Stimulated activated naive CD4-positive, alpha-beta T cell treated with Interleukin-2 at 50 U/mL for 16 hours (primary cell): Measurements from ENCODE around the gene EEF2K.
A peak's percentile ranks its signal among the peaks of the same experiment; 100 is the strongest.
"Not testable (repeated sequence)": the region's sequence is repeated elsewhere in the genome, so short reads cannot be mapped to it uniquely, and the experiment has no call there.

ENCODE experiments used
- DNase-seq: peaks from one replicate; lab custom pipeline; 2025; lab: John Stamatoyannopoulos, UW

The EEF2K gene

GRCh38 chr16:22190081-22190775, 15.8 kb upstream of the EEF2K start:
- DNase-seq, result peak; percentile 98

GRCh38 chr16:22190776-22191531, 15.1 kb upstream of the EEF2K start:
- DNase-seq, result peak; percentile 99

GRCh38 chr16:22191532-22192260, 14.4 kb upstream of the EEF2K start:
- DNase-seq, result peak; percentile 19

GRCh38 chr16:22192261-22193062, 13.6 kb upstream of the EEF2K start:
- DNase-seq, result peak; percentile 75

GRCh38 chr16:22193063-22193411, 13.0 kb upstream of the EEF2K start:
- no peak for DNase-seq

GRCh38 chr16:22194707-22195444, 11.2 kb upstream of the EEF2K start:
- no peak for DNase-seq

- no peak for DNase-seq
These were observed 10.7 kb upstream of the EEF2K start for GRCh38 chr16:22195445-22195694.

- DNase-seq, result peak; percentile 80
These were observed 10.2 kb upstream of the EEF2K start for GRCh38 chr16:22195695-22196558.

- not testable (repeated sequence) for DNase-seq
These were observed 9.4 kb upstream of the EEF2K start for GRCh38 chr16:22196559-22197168.

- DNase-seq, result no peak
These were observed 7.4 kb upstream of the EEF2K start for GRCh38 chr16:22198547-22199293.

- no peak for DNase-seq
These were observed 3.8 kb upstream of the EEF2K start for GRCh38 chr16:22202261-22202637.

- no peak for DNase-seq
These were observed 3.0 kb upstream of the EEF2K start for GRCh38 chr16:22203091-22203490.

- no peak for DNase-seq
These were observed 1.9 kb upstream of the EEF2K start for GRCh38 chr16:22204091-22204655.

- DNase-seq, result no peak
These were observed 483 bp upstream of the EEF2K start for GRCh38 chr16:22205577-22206012.

- DNase-seq, result peak; percentile 68
These were observed 1.0 kb downstream of the EEF2K start for GRCh38 chr16:22206842-22207714.

GRCh38 chr16:22207715-22208360, 1.8 kb downstream of the EEF2K start:
- DNase-seq, result no peak

GRCh38 chr16:22210285-22210684, 4.2 kb downstream of the EEF2K start:
- no peak for DNase-seq

- DNase-seq, result no peak
These were observed 4.8 kb downstream of the EEF2K start for GRCh38 chr16:22210854-22211253.
